Stimulated activated CD8-positive, alpha-beta memory T cell treated with anti-CD3 and anti-CD28 coated beads, Interleukin-7, amount 100 ng/mL, for 24 hours (primary cell): ENCODE measurements around the gene SULT2B1.

ENCODE experiments used
- DNase-seq: peaks from one replicate; pipeline ENCODE4 v3.0.0-alpha.2; 2020; ENCODE audit warnings: low read depth

SULT2B1 gene

DNA sequence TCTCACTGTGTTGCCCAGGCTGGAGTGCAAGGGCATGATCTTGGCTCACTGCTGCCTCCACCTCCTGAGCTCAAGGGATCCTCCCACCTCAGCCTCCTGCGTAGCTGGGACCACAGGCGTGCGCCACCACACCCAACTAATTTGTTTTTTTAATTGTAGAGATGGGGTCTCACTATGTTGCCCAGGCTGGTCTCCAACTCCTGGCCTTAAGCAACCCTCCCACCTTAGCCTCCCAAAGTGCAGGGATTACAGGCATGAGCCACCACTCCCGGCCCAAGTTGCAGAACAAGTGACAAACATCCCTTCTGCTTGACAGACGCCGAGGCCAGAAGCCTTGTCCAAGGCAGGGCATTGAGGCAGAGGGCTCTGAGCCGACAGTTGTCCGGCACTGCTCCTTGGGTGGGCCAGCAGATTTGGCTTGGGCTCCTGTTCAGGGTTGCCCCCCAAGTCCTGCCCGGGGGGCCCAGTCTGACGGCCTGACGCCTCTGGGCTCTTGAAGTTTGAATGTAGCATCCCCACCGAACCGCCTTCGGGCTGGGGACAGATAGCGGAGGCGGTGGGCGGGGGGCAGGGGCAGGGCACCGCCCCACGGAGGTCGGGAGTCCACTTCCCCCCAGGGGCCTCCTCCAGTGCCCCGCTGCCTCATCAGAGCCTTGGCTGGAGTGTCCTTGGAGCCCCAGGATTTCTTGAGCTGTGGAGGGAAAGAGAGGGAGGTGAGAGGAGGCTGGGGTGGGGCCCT lies 48.9 kb downstream of the SULT2B1 start:
- no peak for DNase-seq

DNA sequence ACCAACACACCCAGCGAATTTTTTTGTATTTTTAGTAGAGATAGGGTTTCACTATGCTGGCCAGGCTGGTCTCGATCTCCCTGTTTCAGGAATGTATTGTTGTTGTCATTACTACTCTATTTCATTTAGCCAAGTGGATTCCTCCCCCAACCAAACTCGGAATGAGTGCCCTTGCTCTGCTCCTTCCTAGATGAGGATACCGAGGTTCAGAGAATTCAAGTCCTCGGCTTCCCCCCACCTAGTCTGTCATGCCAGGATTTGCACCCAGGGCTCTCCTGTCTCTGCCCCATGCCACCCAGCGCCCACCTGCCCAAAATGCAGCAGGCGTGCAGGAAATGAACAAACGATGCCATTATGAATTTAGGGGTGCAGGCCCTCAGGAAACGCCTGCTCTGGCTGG lies 51.0 kb downstream of the SULT2B1 start:
- no peak for DNase-seq

DNA sequence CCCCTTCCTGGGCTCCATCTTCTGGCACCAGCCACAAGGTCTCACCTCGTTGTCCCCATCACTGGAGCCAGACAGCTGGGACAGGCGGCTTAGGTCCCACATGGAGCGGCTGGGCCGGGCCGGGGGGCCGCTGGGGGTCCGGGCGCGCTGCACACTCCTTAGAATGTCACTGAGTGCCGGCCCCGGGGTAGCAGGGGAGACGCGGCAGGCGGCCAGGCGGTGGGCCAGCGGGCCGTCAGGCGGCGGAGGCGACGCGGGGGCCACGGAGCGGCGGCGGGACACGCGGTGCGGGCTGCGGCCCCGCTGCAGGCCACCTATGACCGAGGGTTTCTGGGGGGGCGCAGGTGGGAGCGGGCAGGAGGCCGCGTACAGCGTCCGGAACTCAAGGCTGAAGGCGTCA lies 51.5 kb downstream of the SULT2B1 start:
- DNase-seq: no peak

DNA sequence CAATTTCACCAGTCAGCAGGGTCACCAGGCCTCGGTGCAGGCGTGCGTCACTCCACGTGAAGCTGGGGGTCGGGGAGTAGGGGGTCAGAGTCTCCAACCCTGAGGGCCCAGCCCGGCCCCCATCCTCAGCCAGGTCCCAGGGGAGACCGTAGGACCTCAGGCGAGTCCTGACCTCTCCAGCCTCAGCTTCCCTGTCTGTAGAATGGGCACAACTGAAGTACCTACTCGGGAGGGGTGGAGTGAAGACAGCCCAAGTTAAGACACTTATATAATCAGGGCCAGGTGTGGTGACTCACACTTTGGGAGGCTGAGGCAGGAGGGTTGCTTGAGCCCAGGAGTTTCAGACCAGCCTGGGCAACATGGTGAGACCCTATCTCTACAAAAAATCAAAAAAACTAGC lies 51.9 kb downstream of the SULT2B1 start:
- no peak for DNase-seq

DNA sequence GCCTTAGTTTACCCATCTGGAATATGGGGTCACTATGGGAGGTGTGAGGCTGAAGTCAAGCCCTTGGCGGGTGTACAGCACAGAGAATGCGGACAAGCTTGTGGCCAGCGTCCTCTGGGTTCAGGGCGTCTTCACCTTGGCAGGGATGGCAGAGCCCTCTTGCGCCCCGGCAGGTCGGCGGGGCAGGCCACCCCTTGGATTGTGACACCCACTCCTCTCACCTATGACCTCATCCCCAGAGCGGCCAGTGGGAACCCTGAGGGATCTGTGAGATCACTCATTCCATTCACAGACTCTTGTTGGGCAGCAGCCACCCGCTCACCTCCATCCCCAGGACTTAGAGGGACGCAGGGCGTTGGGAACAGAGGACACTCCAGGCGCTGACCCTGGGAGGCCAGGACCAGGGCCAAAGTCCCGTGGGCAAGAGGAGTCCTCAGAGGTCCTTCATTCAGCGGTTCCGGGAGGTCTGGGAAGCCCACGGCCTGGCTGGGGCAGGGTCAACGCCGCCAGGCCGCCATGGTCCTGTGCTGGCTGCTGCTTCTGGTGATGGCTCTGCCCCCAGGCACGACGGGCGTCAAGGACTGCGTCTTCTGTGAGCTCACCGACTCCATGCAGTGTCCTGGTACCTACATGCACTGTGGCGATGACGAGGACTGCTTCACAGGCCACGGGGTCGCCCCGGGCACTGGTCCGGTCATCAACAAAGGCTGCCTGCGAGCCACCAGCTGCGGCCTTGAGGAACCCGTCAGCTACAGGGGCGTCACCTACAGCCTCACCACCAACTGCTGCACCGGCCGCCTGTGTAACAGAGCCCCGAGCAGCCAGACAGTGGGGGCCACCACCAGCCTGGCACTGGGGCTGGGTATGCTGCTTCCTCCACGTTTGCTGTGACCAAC lies 54.7 kb downstream of the SULT2B1 start, which contains the start of gene SPACA4:
Gene SPACA4 (plus strand): TSS at position 280 of the 896 bp plus-strand sequence. CDS start 237 bp downstream, at position 517.
- DNase-seq: no peak

DNA sequence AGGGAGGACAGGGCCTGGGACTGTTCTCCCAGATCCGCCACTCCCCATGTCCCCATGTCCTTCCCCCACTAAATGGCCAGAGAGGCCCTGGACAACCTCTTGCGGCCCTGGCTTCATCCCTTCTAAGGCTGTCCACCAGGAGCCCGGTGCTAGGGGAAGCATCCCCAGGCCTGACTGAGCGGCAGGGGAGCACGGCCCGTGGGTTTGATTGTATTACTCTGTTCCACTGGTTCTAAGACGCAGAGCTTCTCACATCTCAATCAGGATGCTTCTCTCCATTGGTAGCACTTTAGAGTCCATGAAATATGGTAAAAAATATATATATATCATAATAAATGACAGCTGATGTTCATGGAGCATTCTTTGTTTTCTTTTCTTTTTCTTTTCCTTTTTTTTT lies 55.4 kb downstream of the SULT2B1 start:
- no peak for DNase-seq

DNA sequence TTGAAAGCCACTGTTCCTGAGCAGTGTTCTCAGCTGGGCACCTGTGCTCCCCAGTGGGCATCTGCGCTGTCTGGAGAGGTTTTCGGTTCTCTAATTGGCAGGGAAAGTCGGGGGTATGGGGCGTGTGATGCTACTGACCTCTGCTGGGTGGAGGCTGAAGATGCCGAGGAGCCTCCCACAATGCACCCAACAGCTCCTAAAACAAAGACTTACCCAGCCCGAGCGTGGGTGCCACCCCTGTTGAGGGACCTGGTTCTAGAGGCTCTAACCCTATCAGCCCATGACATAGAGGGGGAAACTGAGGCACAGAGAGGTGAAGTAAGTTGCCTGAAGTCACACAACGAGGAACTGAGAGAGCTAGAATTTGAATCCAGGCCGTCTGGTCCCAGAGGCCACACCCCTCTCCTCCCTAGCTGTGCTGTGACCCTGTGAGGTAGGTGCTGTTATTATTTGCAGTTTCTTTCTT lies 56.9 kb downstream of the SULT2B1 start:
- no peak for DNase-seq

DNA sequence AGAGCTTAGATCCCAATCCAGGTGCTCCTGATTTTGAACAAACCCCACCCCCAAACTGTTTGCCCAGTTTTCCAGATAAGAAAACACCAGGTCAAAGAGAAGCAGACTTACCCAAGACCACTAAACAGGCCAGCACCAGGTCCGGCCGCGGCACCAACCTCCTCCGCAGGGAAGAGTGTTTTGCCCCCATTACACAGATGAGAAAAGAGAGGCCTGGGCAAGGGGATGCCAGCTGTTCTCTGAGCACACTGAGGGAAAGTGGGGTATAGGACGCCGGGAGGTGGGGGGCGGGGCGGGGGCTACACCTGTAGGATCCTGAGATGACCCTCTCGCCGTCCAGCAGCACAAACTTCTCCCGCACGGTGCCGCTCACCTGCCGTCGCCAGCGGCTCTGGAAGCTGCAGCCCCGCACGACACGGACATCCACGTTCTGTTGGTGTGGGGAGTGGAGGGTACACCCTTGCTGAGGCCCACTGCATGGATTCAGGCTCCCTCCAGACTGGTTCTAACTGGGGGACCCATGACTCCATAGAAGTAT lies 57.7 kb downstream of the SULT2B1 start:
- DNase-seq: no peak

DNA sequence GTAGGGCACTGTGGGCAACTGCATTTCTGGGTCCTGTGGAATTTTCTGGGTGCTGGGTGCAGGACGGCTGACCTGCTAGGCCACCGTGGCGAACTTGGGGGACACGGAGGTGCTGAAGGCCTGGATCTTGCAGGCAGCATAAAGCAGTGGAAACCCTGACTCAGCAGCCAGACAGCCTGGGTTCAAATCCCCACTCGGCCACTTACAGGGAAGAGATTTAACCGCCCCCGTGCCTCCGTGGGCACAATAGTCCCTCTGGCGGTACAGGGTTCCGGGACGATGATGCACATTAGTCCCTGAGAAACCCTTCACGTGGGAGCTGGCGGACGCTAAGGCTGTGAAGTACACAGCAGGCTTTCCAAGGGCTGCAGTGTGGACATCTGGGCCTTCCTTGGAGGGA lies 59.9 kb downstream of the SULT2B1 start:
- DNase-seq: no peak

DNA sequence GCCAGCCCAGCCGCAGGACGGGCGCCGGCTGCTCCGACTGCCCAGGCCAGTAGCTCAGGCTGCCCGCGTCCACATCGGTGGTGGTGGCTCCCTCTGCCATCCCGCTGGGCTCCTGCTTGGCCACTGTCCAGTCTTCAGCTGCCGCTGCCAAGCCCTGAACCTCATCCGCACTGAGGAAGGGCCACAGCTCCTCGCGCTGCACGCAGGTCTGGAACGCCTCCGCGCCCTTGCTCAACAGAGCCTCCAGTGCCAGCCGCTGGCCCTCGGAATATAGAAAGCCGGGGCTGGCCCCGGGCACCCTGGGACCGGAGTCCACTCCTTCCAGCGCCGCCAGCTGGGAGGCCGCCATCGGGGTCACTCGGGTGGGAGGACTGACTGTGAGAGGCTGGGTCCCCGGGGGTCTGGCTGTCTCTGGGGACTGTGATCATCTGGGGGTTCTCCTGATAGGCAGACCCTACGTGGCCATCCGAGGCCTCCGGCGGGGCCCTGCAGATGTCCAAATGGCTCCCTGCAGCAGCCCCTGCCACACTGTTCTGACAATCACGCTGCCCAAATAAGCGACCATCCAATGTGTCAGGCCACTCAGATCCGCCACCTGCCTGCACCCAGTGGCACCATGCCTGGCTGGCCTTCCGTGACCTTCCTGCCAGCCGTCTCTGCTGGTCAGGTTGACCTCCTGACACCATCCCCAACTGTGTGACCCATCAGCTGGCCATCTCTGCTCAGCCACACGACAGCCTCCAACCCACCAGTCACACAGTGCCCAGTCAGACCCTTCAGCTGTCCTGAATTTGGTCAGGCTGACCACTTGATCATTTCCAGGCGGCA lies 61.3 kb downstream of the SULT2B1 start:
- no peak for DNase-seq

DNA sequence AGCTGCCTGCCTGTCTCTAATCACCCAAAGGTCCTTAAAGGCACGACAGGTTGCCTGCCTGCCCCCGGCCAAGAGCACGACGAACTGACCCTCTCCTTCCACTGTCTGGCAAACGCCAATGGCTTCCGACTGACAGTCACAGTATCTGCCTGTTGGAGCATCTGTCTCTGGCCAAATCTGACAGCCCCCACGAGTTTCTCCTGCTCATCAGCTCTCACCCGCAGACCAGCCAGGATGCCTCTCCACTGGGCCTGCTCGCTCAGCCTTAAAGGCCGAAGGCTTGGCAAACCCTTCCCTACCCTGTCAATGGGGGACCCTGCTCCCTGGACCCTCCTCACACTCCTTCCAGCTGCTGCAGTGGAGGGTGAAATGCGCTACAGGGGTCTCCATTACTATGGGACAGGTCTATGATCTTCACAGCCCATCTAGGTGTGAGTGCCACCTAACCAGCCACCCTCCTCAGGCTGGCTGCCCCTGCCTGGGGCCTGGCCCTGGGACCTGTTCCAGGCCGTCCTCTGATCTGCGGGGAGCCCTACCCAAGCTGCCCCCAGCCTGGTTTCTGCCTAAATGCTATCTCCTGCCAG lies 62.0 kb downstream of the SULT2B1 start:
- DNase-seq: no peak

DNA sequence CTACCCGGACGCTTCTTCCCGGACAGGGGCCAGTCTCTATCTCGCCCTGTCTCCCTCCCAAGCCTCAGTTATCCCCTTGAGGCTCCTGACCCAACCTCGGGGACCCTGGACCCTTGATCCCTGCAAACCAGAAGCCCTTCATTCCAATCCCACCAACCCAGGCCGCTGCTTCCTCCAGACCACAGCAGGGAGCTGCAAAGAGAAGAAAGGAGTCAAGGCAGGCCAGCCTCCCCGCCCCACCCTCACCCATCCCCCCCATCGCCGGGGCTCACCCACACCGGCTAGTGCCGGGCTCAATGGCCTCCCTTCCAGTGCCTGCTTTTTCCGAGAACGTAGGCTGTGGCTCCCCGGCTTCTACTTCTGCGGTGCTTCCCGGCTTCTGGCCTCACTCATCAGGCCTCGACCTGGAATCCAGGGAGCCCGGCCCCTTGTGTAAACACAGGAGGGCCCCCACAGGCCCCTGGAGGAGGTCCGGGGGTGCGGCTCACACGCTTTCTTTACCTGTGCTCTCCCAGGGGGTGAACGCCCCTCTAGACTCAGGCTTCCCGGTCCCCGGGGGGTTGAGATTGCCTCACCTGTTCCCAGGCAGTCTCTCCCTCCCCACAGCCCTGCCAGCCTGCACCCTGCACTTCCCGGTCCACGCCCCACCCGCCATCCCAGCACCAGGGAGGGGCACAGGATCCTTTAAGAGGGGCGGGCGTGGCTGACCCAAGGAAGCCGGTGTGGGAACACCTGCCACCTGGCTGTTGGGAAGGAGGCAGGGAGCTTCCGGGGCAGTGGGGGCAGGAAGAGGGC lies 62.7 kb downstream of the SULT2B1 start, which contains the start of gene FAM83E:
Gene FAM83E (minus strand): TSS at position 641 of the 795 bp plus-strand sequence. CDS start 1,704 bp downstream, outside the sequence.
- DNase-seq: no peak

DNA sequence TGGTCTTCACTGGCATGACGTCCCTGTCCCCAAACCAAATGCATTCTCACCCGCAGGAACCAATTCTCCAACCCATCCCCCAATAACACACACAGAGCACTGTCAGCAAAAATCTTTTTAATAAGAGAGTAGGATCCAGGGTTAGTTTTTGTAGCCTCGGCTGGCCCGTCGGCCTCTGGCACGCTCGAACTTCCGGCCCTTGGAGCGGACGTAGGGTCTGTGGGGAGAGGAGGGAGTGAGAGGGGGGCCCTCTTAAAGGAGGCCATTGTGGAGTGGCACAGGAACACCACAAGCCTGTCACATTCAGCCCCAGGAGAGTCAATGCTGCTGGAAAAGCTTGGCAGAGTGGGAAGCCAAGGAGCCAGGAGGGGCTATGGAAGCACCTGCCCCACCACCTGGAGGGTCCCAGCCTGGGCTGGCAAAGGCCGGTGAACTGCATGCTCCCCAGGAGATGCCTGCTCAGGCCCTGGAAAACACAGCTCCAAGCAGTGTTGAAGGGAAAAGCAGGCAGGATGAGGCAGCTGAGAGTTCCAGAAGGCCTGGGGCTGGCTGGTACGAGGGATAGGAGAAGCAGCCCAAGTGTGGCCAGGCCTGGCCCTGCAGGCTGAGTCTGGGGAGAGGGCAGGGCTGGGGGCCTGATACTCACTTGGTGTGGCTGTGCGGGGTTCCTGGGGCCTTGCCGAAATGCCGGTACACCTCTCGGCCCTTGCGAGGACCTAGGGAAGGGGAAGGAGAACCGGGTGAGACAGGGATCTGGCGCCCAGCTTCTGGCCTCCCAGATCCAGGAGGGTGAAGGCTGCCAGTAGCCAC lies 63.5 kb downstream of the SULT2B1 start:
- DNase-seq: no peak

DNA sequence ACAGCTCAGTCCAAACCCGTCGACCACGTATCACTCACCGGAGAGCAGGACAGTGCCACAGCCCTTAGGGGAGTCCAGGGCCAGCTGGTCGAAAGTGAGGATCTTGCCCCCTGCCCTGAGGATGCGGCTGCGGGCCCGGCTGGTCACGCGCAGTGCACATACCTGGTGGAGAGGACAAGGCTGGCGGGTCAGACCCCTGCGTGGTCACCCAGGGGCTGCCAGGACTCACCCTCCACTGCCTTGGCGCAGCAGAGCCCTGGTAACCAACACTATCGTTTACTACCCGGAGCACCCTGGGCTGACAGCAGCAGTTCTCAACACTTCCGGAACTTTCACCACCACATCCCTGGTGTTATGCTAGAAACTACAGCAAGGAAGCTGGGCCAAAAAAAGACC lies 64.1 kb downstream of the SULT2B1 start:
- no peak for DNase-seq

DNA sequence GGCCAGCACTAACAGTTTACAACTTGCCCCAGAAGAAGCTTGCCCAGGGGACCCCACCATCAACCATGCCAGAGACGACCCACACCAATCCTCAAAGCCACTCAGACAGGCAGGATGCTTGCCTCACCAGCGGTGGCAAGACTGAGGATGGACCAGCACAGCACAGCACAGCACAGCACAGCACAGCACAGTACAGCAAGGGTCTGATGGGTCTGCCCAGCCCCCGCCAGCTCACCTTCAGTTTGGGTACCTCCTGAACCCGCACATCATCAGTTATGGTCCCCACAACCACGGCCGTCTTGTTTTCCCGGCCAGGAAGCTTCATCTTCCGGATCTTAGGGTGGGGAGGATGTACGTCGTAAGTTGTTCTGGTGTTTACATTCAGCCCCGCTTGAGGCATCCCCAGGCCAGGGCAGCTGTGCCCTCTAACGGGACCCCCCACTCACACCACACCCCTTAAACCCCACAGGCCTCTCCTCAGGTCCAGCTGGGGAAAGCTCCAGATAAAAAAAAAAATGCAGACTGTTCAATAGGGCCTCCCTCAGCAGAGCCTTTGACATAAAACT lies 64.6 kb downstream of the SULT2B1 start:
- no peak for DNase-seq

DNA sequence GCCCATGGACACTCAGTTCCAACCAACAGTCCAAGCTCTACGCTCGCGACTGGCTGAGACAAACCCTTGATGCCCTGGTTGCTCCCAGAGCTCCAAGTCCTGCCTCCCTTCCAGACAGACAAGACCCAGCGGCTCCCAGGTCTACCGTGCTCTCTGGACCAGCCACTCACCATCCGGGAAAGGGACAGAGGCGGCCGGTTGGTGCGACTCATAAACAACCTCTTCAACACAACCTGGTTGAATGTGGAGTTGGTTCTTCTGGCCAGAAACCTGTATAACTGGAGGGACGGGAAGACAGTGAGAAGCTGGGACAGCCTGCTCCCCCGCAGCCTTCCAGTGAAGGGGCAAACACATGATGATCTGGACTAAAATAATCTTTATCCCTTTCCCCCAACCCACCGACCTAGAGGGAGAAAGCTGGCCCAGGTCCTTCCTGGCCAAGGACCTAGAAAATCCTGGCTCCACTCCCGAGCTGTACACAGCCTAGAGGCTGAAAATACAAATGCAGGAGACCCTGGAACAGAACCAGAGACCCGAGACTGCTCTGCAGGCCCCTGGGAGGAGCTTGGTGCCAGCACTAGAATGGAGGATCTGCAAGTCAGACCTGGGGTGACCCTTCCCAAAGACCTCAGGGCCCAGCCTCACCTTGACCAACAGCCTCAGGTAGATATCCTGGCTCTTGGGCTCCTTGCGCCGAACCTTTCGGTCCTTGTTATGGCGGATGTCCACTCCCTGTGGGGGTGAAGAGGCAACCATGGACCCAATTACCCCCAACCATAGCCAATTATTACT lies 65.4 kb downstream of the SULT2B1 start:
- DNase-seq: no peak

DNA sequence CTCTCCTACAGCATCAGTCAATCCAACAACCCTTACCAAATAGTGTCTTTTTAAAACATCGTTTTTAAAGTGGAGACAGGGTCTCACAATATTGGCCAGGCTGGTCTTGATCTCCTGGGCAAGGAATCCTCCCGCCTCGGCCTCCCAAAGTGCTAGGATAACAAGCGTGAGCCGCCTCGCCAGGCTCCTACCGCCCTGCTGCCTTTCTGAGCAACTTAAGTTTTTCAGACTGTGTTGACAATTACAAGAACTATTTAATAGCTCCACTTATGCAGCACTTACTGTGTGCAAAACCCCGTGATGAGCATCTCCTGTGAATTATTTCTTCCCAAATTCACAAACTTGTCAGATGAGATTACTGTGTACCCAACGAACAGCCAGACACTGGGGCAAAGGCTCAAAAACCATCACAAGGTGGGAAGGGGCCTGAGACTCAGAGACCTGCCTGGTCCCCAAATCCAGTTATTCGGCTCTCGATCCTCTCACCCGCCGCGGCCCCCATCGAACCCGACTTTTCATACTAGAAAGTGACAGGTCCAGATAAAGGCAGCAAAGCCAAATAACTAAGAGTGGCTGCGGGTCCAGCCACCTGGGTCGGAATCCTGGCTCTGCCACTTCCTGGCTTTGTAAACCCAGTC lies 66.4 kb downstream of the SULT2B1 start:
- DNase-seq: no peak
